Uterus (tissue), 2 donors: ENCODE measurements around the gene SH2D3C.

Experiments
- POLR2A ChIP-seq, 2 donors: fragments of 450-650 bp; IDR thresholded peaks; one replicate each; pipeline ENCODE4 v1.6.1; 2016; ENCODE audit warnings: antibody characterized with exemption in 2 of 2, mild to moderate bottlenecking in 1 of 2, moderate library complexity in 1 of 2
- TF ChIP-seq, protein P1 (sequence below), 4 experiments: fragments of 200-600 bp in 2 of 4; fragments of 450-650 bp in 2 of 4; sonication (generic) in 2 of 4; IDR thresholded peaks; one replicate each; pipeline ENCODE4 v1.5.1; 2016 to 2019; ENCODE audit warnings: antibody characterized with exemption in 4 of 4, mild to moderate bottlenecking in 2 of 4, moderate library complexity in 1 of 4

DNA sequence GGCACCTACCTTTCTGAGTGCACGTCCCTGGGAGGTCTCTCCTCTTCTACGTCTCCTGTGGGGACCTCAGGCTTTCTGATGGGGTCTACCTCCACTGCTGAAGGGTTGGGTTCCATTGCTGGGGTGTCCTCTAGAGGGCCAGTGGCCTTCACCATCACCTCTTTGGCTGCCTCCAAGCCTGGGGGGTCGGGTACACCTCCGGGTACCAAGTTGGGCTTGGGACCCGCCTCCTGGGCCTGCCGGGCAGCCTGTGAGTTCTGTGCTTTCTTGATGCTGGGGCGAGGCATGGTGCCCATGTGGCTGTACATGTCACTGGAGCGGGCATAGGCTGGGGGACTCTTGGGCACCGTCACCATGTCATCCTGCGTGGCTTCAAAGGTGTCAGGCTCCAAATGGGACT lies 4.5 kb downstream of the SH2D3C start:
- no peak for TF ChIP-seq POLR2A (IDR thresholded peaks at IDR 0.05)
- TF ChIP-seq, protein P1, sequence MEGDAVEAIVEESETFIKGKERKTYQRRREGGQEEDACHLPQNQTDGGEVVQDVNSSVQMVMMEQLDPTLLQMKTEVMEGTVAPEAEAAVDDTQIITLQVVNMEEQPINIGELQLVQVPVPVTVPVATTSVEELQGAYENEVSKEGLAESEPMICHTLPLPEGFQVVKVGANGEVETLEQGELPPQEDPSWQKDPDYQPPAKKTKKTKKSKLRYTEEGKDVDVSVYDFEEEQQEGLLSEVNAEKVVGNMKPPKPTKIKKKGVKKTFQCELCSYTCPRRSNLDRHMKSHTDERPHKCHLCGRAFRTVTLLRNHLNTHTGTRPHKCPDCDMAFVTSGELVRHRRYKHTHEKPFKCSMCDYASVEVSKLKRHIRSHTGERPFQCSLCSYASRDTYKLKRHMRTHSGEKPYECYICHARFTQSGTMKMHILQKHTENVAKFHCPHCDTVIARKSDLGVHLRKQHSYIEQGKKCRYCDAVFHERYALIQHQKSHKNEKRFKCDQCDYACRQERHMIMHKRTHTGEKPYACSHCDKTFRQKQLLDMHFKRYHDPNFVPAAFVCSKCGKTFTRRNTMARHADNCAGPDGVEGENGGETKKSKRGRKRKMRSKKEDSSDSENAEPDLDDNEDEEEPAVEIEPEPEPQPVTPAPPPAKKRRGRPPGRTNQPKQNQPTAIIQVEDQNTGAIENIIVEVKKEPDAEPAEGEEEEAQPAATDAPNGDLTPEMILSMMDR (IDR thresholded peaks at IDR 0.05) = no peak
